OCI-LY3 (cell line): ENCODE data around the gene CREBBP.
A peak's percentile ranks its signal among the peaks of the same experiment; 100 is the strongest.

Source experiments
- H2AFZ ChIP-seq: fragments of 200-600, 300-600 bp; shearing (Covaris generic); 2 replicates; pipeline ENCODE4 v1.6.0; 2014; ENCODE audit warnings: antibody characterized with exemption, low read depth, low read length
- H3K27ac ChIP-seq: fragments of 200-600, 300-600 bp; sonication (generic); 2 replicates; pipeline ENCODE4 v1.5.1; 2014; ENCODE audit warnings: mild to moderate bottlenecking, low read length, moderate library complexity, mixed read lengths
- H3K27me3 ChIP-seq: fragments of 200-600, 300-600 bp; sonication (generic); 2 replicates; pipeline ENCODE4 v1.6.1; 2014; ENCODE audit warnings: low read depth, low read length, mixed read lengths
- H3K36me3 ChIP-seq: fragments of 200-600, 300-600 bp; sonication (generic); replicated peaks from 2 replicates; pipeline ENCODE3; 2014; ENCODE audit warnings: low read depth, low read length, mixed read lengths
- H3K4me1 ChIP-seq: fragments of 300-600, 200-600 bp; sonication (generic); 2 replicates; pipeline ENCODE4 v1.6.1; 2014; ENCODE audit warnings: low read length, mixed read lengths
- H3K4me2 ChIP-seq: fragments of 200-600, 300-600 bp; sonication (generic); 2 replicates; pipeline ENCODE4 v1.6.1; 2014; ENCODE audit warnings: low read length, mixed read lengths
- H3K4me3 ChIP-seq: fragments of 300-600, 200-600 bp; sonication (generic); 2 replicates; pipeline ENCODE4 v1.5.1; 2014; ENCODE audit warnings: antibody characterized with exemption, mild to moderate bottlenecking, low read length, moderate library complexity
- H3K79me2 ChIP-seq: fragments of 300-600, 200-600 bp; shearing (Covaris generic); 2 replicates; pipeline ENCODE4 v1.6.1; 2014; ENCODE audit warnings: mild to moderate bottlenecking, low read length, mixed read lengths
- H3K9ac ChIP-seq: fragments of 300-600, 200-600 bp; shearing (Covaris generic); 2 replicates; pipeline ENCODE4 v1.6.0; 2014; ENCODE audit warnings: mild to moderate bottlenecking, low read length, moderate library complexity
- H3K9me3 ChIP-seq: fragments of 200-600, 300-600 bp; shearing (Covaris generic); 2 replicates; pipeline ENCODE4 v1.6.1; 2014; ENCODE audit warnings: low read length, mixed read lengths; ENCODE audit not compliant: insufficient read depth
- H4K20me1 ChIP-seq: fragments of 200-600, 300-600 bp; sonication (generic); 2 replicates; pipeline ENCODE4 v1.6.1; 2016; ENCODE audit warnings: low read length, mixed read lengths; ENCODE audit not compliant: insufficient read depth
- EZH2phosphoT487 ChIP-seq: fragments of 200-600 bp; shearing (Covaris generic); IDR thresholded peaks from 2 replicates; pipeline ENCODE4 v1.6.1; 2018; ENCODE audit warnings: antibody characterized with exemption, mixed run types, low read depth
- TF ChIP-seq, protein P1 (sequence below): fragments of 200-600, 300-600 bp; sonication (generic); IDR thresholded peaks from 2 replicates; pipeline ENCODE4 v1.5.1; 2014; ENCODE audit warnings: antibody characterized with exemption, low read length, low read depth

Gene CREBBP

GRCh38 chr16:3789375-3790099 is 91.0 kb downstream of the CREBBP start:
- H2AFZ ChIP-seq, result no peak overlapping the region
- peaks cover 4% of the 10 kb centered on the region; the same call in 1 of the 2 replicates for H3K27me3 ChIP-seq
- no peak overlapping the region for H3K27ac ChIP-seq
- H3K9ac ChIP-seq, result no peak overlapping the region
- H4K20me1 ChIP-seq, result peaks cover 67% of the 10 kb centered on the region
- peak overlapping the region; percentile 32 for H3K4me3 ChIP-seq
- no peaks in the 10 kb centered on the region for H3K9me3 ChIP-seq
- H3K4me1 ChIP-seq, result peaks cover 69% of the 10 kb centered on the region
- TF ChIP-seq, protein P1, sequence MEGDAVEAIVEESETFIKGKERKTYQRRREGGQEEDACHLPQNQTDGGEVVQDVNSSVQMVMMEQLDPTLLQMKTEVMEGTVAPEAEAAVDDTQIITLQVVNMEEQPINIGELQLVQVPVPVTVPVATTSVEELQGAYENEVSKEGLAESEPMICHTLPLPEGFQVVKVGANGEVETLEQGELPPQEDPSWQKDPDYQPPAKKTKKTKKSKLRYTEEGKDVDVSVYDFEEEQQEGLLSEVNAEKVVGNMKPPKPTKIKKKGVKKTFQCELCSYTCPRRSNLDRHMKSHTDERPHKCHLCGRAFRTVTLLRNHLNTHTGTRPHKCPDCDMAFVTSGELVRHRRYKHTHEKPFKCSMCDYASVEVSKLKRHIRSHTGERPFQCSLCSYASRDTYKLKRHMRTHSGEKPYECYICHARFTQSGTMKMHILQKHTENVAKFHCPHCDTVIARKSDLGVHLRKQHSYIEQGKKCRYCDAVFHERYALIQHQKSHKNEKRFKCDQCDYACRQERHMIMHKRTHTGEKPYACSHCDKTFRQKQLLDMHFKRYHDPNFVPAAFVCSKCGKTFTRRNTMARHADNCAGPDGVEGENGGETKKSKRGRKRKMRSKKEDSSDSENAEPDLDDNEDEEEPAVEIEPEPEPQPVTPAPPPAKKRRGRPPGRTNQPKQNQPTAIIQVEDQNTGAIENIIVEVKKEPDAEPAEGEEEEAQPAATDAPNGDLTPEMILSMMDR, result no peak
- TF ChIP-seq EZH2phosphoT487, result no peak
- H3K4me2 ChIP-seq, result peak overlapping the region; percentile 71
- peaks cover 32% of the 10 kb centered on the region for H3K79me2 ChIP-seq
- peaks cover 25% of the 10 kb centered on the region for H3K36me3 ChIP-seq

GRCh38 chr16:3788711-3789374 is 91.7 kb downstream of the CREBBP start:
- Histone ChIP-seq H3K27me3 (peaks cover 4% of the 10 kb centered on the region; the same call in 1 of the 2 replicates), H3K27ac (no peak overlapping the region), H3K9me3 (no peaks in the 10 kb centered on the region), H3K4me3 (peak overlapping the region; percentile 32), H3K36me3 (peaks cover 25% of the 10 kb centered on the region), H3K79me2 (peaks cover 27% of the 10 kb centered on the region), H3K9ac (no peak overlapping the region), H4K20me1 (peaks cover 74% of the 10 kb centered on the region), H3K4me1 (peaks cover 68% of the 10 kb centered on the region), H3K4me2 (peak overlapping the region; percentile 71), H2AFZ (no peak overlapping the region)
- TF ChIP-seq, protein P1, result no peak
- TF ChIP-seq EZH2phosphoT487, result no peak

DNA sequence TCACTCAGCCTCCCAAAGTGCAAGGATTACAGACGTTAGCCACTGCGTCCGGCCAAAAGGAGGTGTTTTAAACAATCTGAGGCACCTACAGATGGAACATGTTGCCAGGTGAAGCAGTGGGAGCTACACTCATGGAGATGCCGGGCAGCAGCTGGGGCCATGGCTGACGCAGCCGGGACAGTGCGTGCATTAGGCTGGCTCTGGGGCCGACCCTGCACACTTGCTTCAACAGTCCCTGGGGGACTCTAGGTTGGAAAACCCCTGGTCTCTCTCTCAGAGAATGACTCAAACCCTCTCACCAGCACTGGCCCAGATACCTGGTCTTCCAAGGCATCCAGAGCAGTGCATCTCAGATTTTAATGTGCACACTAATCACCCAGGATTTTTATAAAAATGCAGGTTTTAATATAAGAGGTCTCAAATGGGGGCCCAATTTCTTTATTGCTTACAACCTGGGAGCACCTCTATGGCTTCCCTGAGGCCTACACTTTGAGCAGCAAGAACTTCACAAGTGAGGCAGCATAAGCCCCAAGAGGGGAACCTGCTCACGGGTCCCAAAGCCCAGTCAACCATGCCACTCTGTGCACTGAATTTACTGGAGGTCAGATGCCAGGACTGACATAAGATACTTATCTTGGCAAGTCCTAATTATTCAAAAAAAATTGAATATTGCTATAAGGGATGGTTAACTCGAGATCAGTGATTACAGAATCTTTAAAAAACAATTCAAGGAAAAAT is 92.4 kb downstream of the CREBBP start:
- Histone ChIP-seq H2AFZ (no peak overlapping the region), H3K9ac (no peak overlapping the region), H3K4me1 (peaks cover 60% of the 10 kb centered on the region), H3K9me3 (no peaks in the 10 kb centered on the region), H4K20me1 (peaks cover 74% of the 10 kb centered on the region), H3K27ac (no peak overlapping the region), H3K27me3 (peaks cover 4% of the 10 kb centered on the region; the same call in 1 of the 2 replicates), H3K4me2 (peak overlapping the region; percentile 71), H3K36me3 (peaks cover 25% of the 10 kb centered on the region), H3K79me2 (peaks cover 28% of the 10 kb centered on the region), H3K4me3 (peak overlapping the region; percentile 32)
- TF ChIP-seq, protein P1, result no peak
- TF ChIP-seq EZH2phosphoT487, result no peak

GRCh38 chr16:3785413-3785812 is 95.1 kb downstream of the CREBBP start:
- TF ChIP-seq EZH2phosphoT487, result no peak
- TF ChIP-seq, protein P1, result no peak
- no peak overlapping the region for H3K27ac ChIP-seq
- H3K9me3 ChIP-seq, result no peaks in the 10 kb centered on the region
- H2AFZ ChIP-seq, result no peak overlapping the region
- no peak overlapping the region for H3K4me3 ChIP-seq
- peaks cover 35% of the 10 kb centered on the region for H3K4me1 ChIP-seq
- H3K4me2 ChIP-seq, result no peak overlapping the region
- peaks cover 24% of the 10 kb centered on the region for H3K36me3 ChIP-seq
- peaks cover 75% of the 10 kb centered on the region for H4K20me1 ChIP-seq
- no peak overlapping the region for H3K9ac ChIP-seq
- H3K27me3 ChIP-seq, result peaks cover 4% of the 10 kb centered on the region; the same call in 1 of the 2 replicates
- peaks cover 22% of the 10 kb centered on the region for H3K79me2 ChIP-seq
